Measurements from ENCODE around the gene EFNA2.

The EFNA2 gene

GRCh38 chr19:1281569-1282287, 3.9 kb upstream of the EFNA2 start:
- in situ Hi-C loops (cut with MboI; ENCODE audit: low pct_unique_long_range_greater_than_20kb, low sequenced_read_pairs, unreplicated experiment), result loop anchor here (25.0 kb wide), 1 partner anchor 106 kb away; the partner anchor contains the start of gene NDUFS7
- DNase-seq (ENCODE audit: low spot score), result no peak
- no peak for TF ChIP-seq CTCF (IDR thresholded peaks at IDR 0.05; ENCODE audit: extremely low read depth, insufficient read depth, missing control alignments)

GRCh38 chr19:1282588-1283206, 3.0 kb upstream of the EFNA2 start:
- no peak for DNase-seq (ENCODE audit: low spot score)
- in situ Hi-C loops (cut with MboI; ENCODE audit: low pct_unique_long_range_greater_than_20kb, low sequenced_read_pairs, unreplicated experiment), result loop anchor here (25.0 kb wide), 1 partner anchor 105 kb away; the partner anchor contains the start of gene NDUFS7
- TF ChIP-seq CTCF (IDR thresholded peaks at IDR 0.05; ENCODE audit: extremely low read depth, insufficient read depth, missing control alignments), result no peak

GRCh38 chr19:1283207-1283916, 2.3 kb upstream of the EFNA2 start:
- DNase-seq (ENCODE audit: low spot score), result no peak
- in situ Hi-C loops (cut with MboI; ENCODE audit: low pct_unique_long_range_greater_than_20kb, low sequenced_read_pairs, unreplicated experiment), result loop anchor here (25.0 kb wide), 1 partner anchor 104 kb away; the partner anchor contains the start of gene NDUFS7
- no peak for TF ChIP-seq CTCF (IDR thresholded peaks at IDR 0.05; ENCODE audit: extremely low read depth, insufficient read depth, missing control alignments)

- no peak for DNase-seq (ENCODE audit: low spot score)
- no peak for TF ChIP-seq CTCF (IDR thresholded peaks at IDR 0.05; ENCODE audit: extremely low read depth, insufficient read depth, missing control alignments)
- in situ Hi-C loops (cut with MboI; ENCODE audit: low pct_unique_long_range_greater_than_20kb, low sequenced_read_pairs, unreplicated experiment), result loop anchor here (25.0 kb wide), 1 partner anchor 103 kb away; the partner anchor contains the start of gene NDUFS7
These were observed 1.8 kb upstream of the EFNA2 start for GRCh38 chr19:1283917-1284292.

- TF ChIP-seq CTCF (IDR thresholded peaks at IDR 0.05; ENCODE audit: extremely low read depth, insufficient read depth, missing control alignments), result no peak
- no peak for DNase-seq (ENCODE audit: low spot score)
- in situ Hi-C loops (cut with MboI; ENCODE audit: low pct_unique_long_range_greater_than_20kb, low sequenced_read_pairs, unreplicated experiment), result loop anchor here (25.0 kb wide), 1 partner anchor 103 kb away; the partner anchor contains the start of gene NDUFS7
These were observed 1.2 kb upstream of the EFNA2 start for GRCh38 chr19:1284293-1284978.
